Measurements from ENCODE around the gene NOXO1.
"Not testable (repeated sequence)": the region's sequence is repeated elsewhere in the genome, so short reads cannot be mapped to it uniquely, and the experiment has no call there.

The NOXO1 gene

DNA sequence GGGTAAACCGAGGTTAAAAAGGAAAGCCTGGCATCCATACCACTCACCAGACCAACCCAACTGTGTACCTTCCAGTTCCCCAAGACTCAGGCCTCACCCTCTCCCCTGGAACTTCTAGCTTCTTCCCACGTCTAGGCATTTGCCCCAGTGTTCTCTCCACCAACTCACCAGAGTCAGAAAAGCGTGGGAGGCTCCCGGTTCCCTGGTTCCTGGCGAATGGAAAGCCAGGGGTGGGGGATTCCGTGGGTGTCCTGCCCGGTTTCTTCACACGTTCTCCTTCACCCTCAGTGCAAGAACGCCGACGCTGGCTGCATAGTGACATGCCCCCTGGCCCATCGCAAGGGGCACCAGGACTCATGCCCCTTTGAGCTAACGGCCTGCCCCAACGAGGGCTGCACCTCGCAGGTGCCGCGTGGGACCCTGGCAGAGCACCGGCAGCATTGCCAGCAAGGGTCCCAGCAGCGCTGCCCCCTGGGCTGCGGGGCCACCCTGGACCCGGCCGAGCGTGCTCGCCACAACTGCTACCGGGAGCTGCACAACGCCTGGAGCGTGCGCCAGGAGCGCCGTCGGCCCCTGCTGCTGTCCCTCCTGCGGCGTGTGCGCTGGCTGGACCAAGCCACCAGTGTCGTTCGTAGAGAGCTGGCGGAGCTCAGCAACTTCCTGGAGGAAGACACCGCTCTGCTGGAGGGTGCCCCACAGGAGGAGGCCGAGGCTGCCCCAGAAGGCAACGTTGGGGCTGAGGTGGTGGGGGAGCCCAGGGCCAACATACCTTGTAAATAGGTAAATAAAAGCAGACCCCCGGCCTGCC is 12.9 kb downstream of the NOXO1 start:
- DNase-seq (ENCODE audit: extremely low read depth, low read depth): no peak
- no peak for TF ChIP-seq CTCF (IDR thresholded peaks at IDR 0.05; ENCODE audit: low read depth, low read length)

GRCh38 chr16:1966460-1966859 is 14.8 kb downstream of the NOXO1 start, which contains the start of gene RNF151:
TSS of gene RNF151 (plus strand) at chr16:1966856. CDS start at chr16:1966882, 26 bp downstream.
- DNase-seq (ENCODE audit: extremely low read depth, low read depth): no peak
- no peak for TF ChIP-seq CTCF (IDR thresholded peaks at IDR 0.05; ENCODE audit: low read depth, low read length)

- DNase-seq (ENCODE audit: extremely low read depth, low read depth): no peak
- TF ChIP-seq CTCF (IDR thresholded peaks at IDR 0.05; ENCODE audit: low read depth, low read length): no peak
Observed at GRCh38 chr16:1965396-1966001, 15.8 kb downstream of the NOXO1 start.

- peak; percentile 99 for DNase-seq (ENCODE audit: extremely low read depth, low read depth)
- no peak for TF ChIP-seq CTCF (IDR thresholded peaks at IDR 0.05; ENCODE audit: low read depth, low read length)
Observed at GRCh38 chr16:1964506-1965395, 16.5 kb downstream of the NOXO1 start, which contains the start of gene RPS2. TSS of gene RPS2 (minus strand) at chr16:1964826. CDS start at chr16:1964625, 201 bp downstream.

GRCh38 chr16:1963806-1964505 is 17.3 kb downstream of the NOXO1 start:
- TF ChIP-seq CTCF (IDR thresholded peaks at IDR 0.05; ENCODE audit: low read depth, low read length): no peak
- DNase-seq (ENCODE audit: extremely low read depth, low read depth): no peak

GRCh38 chr16:1962161-1963153 is 18.8 kb downstream of the NOXO1 start:
- DNase-seq (ENCODE audit: extremely low read depth, low read depth): not testable (repeated sequence)
